ENCODE measurements around the gene KIAA0930. TPM values are rescaled to one million over a fixed set of nuclear protein-coding genes. Genes with fewer than 3 reads are reported as not detected.

Gene KIAA0930
- total and polyA plus RNA-seq, 2 experiments from 2014 or later, result 15.0 to 78.6 TPM

GRCh38 chr22:45238957-45239680 lies 1.6 kb downstream of the KIAA0930 start:
- peak overlapping the region; percentile 85 for H3K4me3 Mint-ChIP-seq
- no peak overlapping the region for H3K27ac Mint-ChIP-seq
- no peaks in the 10 kb centered on the region for H3K9me3 Mint-ChIP-seq
- ATAC-seq (peak; percentile 13), DNase-seq (ENCODE audit: low spot score) (no peak)
- H3F3A ChIP-seq (replicated peaks; ENCODE audit: low read depth), result peaks cover 4% of the 10 kb centered on the region; the same call in 1 of the 2 replicates
- H3K4me2 ChIP-seq, result peak overlapping the region; percentile 94
- H3K27me3 Mint-ChIP-seq (ENCODE audit: insufficient read depth, low read depth, poor library complexity), result peaks cover 20% of the 10 kb centered on the region
- H3K9me2 ChIP-seq (ENCODE audit: insufficient read depth), result no peaks in the 10 kb centered on the region
- peaks cover 43% of the 10 kb centered on the region for H3K79me2 ChIP-seq (replicated peaks; ENCODE audit: insufficient read depth)
- TF ChIP-seq NANOG (IDR thresholded peaks at IDR 0.05; ENCODE audit: borderline replicate concordance) (no peak), ZNF462 (CRISPR knock-in tag; IDR thresholded peaks at IDR 0.05) (no peak), STAT1 (IDR thresholded peaks at IDR 0.05; ENCODE audit: unreplicated experiment) (no peak), POLR2AphosphoS5 (IDR thresholded peaks at IDR 0.05; ENCODE audit: low read depth) (no peak), CTCF (conservative IDR thresholded peaks at IDR 0.05; ENCODE audit: low read depth in 2 of 2) (no peak), EZH2phosphoT487 (IDR thresholded peaks at IDR 0.05; ENCODE audit: unreplicated experiment) (no peak), JUNB (IDR thresholded peaks at IDR 0.05; ENCODE audit: unreplicated experiment) (no peak), ZNF331 (CRISPR knock-in tag; IDR thresholded peaks at IDR 0.05; ENCODE audit: low read depth) (no peak), REST (IDR thresholded peaks at IDR 0.05; ENCODE audit: unreplicated experiment) (no peak), EZH2 (IDR thresholded peaks at IDR 0.05; ENCODE audit: low read depth, unreplicated experiment) (no peak), CREB1 (CRISPR knock-in tag; IDR thresholded peaks at IDR 0.05; ENCODE audit: low read depth) (no peak), ZNF114 (CRISPR knock-in tag; IDR thresholded peaks at IDR 0.05) (no peak), ETS1 (IDR thresholded peaks at IDR 0.05) (no peak)
- no peak overlapping the region for H3K27ac ChIP-seq (ENCODE audit: low read depth)
- peak overlapping the region; percentile 89 for H3K4me3 ChIP-seq
- H3K36me3 Mint-ChIP-seq (ENCODE audit: low read depth), result no peaks in the 10 kb centered on the region; the same call in 1 of the 3 replicates
- H2AFZ ChIP-seq, result no peak overlapping the region
- H3K4me1 Mint-ChIP-seq, result peaks cover 23% of the 10 kb centered on the region
- peaks cover 10% of the 10 kb centered on the region for H3K4me1 ChIP-seq (ENCODE audit: insufficient read depth)
- H3K27me3 ChIP-seq (ENCODE audit: insufficient read depth), result peaks cover 9% of the 10 kb centered on the region; the same call in 1 of the 2 replicates
- H3K36me3 ChIP-seq (ENCODE audit: insufficient read depth), result no peaks in the 10 kb centered on the region
- peaks cover 15% of the 10 kb centered on the region for H4K20me1 ChIP-seq (replicated peaks; ENCODE audit: insufficient read depth)

Measured in GM23338 (cell line).